AG10803 (cell line): Measurements from ENCODE around the gene CSRP2.
A peak's percentile ranks its signal among the peaks of the same experiment; 100 is the strongest.

Source experiments
- DNase-seq: peaks from one replicate; pipeline ENCODE4 v3.0.0; 2010; ENCODE audit warnings: low read depth
- H3K4me3 ChIP-seq: 2 replicates; pipeline ENCODE4 v1.5.1; 2011; ENCODE audit warnings: mild to moderate bottlenecking, low read length, control low read depth
- CTCF ChIP-seq: conservative IDR thresholded peaks from 2 replicates; pipeline ENCODE4 v1.5.1; 2011; ENCODE audit warnings: mild to moderate bottlenecking, low read length, control low read depth, inconsistent platforms

The CSRP2 gene

GRCh38 chr12:76920172-76921099 is 41.6 kb upstream of the CSRP2 start:
- no peak overlapping the region for H3K4me3 ChIP-seq
- no peak for TF ChIP-seq CTCF
- no peak for DNase-seq

GRCh38 chr12:76919383-76920171 is 40.8 kb upstream of the CSRP2 start:
- TF ChIP-seq CTCF = no peak
- DNase-seq = no peak
- no peak overlapping the region for H3K4me3 ChIP-seq

GRCh38 chr12:76916170-76916540 is 37.3 kb upstream of the CSRP2 start:
- TF ChIP-seq CTCF = no peak
- DNase-seq = peak; percentile 37
- no peak overlapping the region for H3K4me3 ChIP-seq

- peak; percentile 68 for DNase-seq
- no peak overlapping the region for H3K4me3 ChIP-seq
- TF ChIP-seq CTCF = no peak
These were observed 36.7 kb upstream of the CSRP2 start for GRCh38 chr12:76915361-76916169.

- no peak for DNase-seq
These were observed 35.5 kb upstream of the CSRP2 start for GRCh38 chr12:76914102-76914859.

More at GRCh38 chr12:76914102-76914859, 35.5 kb upstream of the CSRP2 start:
- H3K4me3 ChIP-seq = no peak overlapping the region
- TF ChIP-seq CTCF = no peak
